Activated CD8-positive, alpha-beta memory T cell treated with anti-CD3 and anti-CD28 coated beads for 36 hours (primary cell): ENCODE results near the gene NPHS1. TPM values are rescaled to one million over a fixed set of nuclear protein-coding genes. Genes with fewer than 3 reads are reported as not detected.
"Not testable (repeated sequence)": the region's sequence is repeated elsewhere in the genome, so short reads cannot be mapped to it uniquely, and the experiment has no call there.

ENCODE experiments used
- CTCF ChIA-PET: fragments of 350-600 bp; sonication (Branson Sonifier 250); formaldehyde crosslinking; loops from one replicate; lab custom pipeline; 2021; ENCODE audit warnings: antibody characterized with exemption; lab: Charles Lee
- POLR2A ChIA-PET: fragments of 350-600 bp; sonication (Branson Sonifier 250); formaldehyde crosslinking; loops from one replicate; lab custom pipeline; 2021; ENCODE audit warnings: antibody characterized with exemption; lab: Charles Lee
- total RNA-seq, 2 experiments: library from RNA; stranded (reverse); gene quantifications; one replicate each; pipeline ENCODE4 v1.2.3, GENCODE V29; 2021

Gene NPHS1
- not detected for total RNA-seq

DNA sequence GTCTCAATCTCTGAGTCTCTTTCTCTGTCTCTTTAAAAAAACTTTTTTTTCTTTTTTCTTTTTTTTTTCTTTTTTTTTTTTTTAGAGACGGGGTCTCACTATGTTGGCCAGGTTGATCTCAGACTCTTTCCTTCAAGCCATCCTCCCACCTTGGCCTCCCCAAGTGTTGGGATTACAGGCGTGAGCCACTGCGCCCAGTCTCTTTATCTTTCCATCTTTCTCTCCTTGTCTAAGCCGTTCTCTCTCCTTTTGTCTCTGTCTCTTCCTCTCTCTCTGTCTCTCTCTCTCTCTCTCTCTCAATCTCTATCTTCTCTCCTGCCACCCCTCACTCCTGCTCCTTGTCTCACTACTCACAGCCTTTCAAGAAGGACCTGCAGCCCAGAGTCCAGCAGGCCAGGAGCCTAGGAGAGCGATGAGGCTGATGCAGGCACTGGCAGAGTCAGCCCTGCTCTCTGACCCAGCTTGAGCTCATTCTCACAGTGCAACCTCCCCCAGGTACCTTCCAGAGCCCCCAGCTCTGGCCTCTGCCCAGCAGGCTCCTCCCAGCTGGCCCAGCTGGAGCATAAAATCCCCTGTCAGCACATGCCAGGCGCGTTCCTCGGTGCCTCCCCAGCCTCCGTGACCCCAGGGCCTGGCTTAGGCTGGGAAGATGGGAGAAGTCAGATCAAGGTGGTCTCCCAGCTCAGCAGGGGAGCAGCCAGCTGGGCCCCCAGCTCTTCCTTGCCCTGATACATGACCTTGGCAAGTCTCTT, at the start of gene NPHS1:
Gene NPHS1 (minus strand): TSS at position 476 of the 752 bp plus-strand sequence. CDS start 667 bp downstream, outside the sequence.
- CTCF ChIA-PET, result no interaction called here
- POLR2A ChIA-PET, result no interaction called here

DNA sequence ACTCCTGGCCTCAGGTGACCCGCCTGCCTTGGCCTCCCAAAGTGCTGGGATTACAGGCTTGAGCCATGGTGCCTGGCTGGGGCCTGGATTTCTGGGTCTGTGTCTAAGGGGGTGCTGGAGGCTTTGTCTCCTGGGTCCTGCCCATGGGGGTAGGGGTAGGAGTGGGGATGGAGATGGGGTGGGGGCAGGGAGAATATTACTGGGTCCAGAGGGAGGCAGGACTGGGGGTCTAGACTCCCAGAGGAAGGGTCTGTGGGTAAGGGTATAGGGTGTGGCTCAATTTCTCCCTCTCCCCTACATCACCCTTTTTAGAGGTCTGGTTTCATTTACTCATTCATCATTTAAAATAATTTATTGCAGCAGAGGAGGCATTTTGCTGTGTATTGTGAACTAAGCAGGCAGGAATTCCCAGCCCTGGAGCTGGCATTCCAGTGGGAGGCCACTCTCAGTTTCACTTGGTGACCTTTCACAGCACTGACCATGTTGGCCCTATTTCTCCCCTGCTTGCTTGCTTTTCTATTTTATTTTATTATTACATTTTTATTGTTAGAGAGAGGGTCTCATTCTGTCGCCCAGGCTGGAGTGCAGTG, 48.8 kb upstream of the NPHS1 start:
- CTCF ChIA-PET, result interaction anchor here (1.0 to 1.6 kb wide), 2 partner anchors 30 to 157 kb away, joined by 5 to 6 read pairs; no protein-coding TSS in a partner anchor
- POLR2A ChIA-PET, result interaction anchor here (0.6 kb wide), 1 partner anchor 29 kb away, joined by 4 read pairs; no protein-coding TSS in a partner anchor

GRCh38 chr19:35899547-35900214, 47.4 kb upstream of the NPHS1 start:
- POLR2A ChIA-PET, result no interaction called here
- CTCF ChIA-PET, result interaction anchor here (1.6 kb wide), 1 partner anchor 32 kb away, joined by 6 read pairs; no protein-coding TSS in a partner anchor

DNA sequence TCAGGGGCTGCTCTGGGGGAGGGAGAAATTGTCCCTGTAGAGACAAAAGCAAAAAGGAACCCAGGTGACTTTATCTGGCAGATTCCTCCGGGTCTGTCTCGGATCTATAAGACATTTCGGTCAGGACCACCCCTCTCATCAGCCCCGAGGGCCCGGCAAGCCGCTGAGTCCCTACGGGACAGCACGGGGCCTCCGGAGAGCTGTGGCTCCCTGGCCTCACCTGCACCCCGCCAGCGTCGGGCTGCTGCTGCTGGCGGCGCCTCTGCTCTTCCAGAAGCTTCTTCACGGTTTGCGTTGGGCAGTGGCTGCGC, 46.1 kb upstream of the NPHS1 start:
- POLR2A ChIA-PET, result interaction anchor here (0.6 kb wide), 3 partner anchors 12 to 180 kb away, joined by 3 to 4 read pairs (median 3); no protein-coding TSS in a partner anchor

DNA sequence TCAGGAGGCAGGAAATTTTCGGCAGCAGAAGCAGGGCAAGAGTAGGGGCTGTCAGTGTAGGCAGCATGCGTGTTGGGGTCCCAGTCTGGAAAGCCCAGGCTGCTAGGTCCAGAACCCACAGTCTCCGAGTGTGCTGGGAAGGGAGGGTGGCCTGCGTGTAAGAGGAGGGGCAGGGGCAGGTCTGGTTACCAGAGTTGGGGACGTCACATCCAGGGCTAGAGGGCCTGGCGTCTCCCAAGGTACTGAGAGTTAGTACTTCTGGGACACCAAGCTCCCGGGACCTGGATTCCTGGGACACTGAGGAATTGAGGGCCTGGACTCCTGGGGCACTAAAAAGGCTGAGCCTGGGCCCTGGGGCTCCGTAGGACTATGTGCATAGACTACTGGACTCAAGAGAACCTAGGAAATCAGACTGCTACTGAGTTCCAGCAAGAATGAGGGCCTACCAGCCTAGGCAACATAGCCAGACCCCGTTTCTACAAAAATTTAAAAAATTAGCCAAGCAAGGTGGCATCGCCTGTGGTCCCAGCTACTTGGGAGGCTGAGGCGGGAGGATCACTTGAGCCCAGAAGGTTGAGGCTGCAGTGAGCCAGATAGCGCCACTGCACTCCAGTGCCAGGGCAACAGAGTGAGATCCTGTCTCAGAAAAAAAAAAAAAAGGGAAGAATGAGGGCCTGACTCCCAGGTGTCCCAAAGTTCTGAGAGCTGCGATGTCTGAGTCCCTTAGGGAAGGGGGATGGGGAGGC, 45.6 kb upstream of the NPHS1 start:
- ChIA-PET CTCF (interaction anchor here (0.5 to 0.9 kb wide), 2 partner anchors 23 to 33 kb away, joined by 3 read pairs; no protein-coding TSS in a partner anchor), POLR2A (interaction anchor here (0.6 kb wide), 2 partner anchors 12 to 179 kb away, joined by 3 read pairs; no protein-coding TSS in a partner anchor)

More for the DNA sequence above, 46.1 kb upstream of the NPHS1 start:
- CTCF ChIA-PET, result interaction anchor here (0.9 kb wide), 1 partner anchor 32 kb away, joined by 3 read pairs; no protein-coding TSS in a partner anchor

GRCh38 chr19:35896643-35897040, 44.3 kb upstream of the NPHS1 start:
- ChIA-PET POLR2A (no interaction called here), CTCF (interaction anchor here (0.5 kb wide), 1 partner anchor 193 kb away, joined by 3 read pairs; no protein-coding TSS in a partner anchor)

DNA sequence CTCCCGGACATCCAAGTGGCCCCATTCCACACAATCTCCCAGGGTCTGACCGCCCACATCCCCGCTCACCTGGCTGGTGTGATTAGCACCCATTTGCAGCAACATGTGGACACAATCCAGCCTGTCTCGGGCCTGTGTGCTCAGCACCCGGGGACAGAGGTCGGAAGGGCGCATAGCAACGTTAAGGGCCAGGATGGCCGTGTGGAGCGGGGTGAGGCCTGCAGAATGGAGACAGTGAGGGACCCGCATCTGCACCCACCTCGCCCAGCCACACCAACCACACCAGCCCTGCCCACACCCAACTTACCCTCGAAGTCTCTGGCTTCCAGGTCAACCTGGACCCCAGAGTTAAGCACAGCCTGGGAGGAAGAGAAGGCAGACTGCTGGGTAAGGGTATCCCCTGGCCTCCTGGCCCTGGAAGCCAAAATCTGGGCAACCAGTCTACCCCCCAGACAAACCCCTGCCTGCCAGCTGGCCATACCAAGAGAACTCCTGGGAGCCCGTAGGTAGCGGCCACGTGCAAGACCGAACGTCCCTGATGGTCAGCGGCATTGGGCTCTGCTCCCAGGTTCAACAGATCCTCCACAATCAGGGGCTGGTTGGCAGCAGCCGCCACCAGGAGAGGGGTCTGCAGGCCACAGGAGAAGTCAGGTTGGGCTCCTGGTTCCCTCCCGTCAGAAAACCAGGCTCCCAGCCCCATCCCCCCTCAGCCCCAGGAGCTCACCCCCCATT, 43.8 kb upstream of the NPHS1 start:
- ChIA-PET POLR2A (no interaction called here), CTCF (interaction anchor here (0.5 to 1.0 kb wide), 2 partner anchors 76 to 192 kb away, joined by 3 read pairs; no protein-coding TSS in a partner anchor)

DNA sequence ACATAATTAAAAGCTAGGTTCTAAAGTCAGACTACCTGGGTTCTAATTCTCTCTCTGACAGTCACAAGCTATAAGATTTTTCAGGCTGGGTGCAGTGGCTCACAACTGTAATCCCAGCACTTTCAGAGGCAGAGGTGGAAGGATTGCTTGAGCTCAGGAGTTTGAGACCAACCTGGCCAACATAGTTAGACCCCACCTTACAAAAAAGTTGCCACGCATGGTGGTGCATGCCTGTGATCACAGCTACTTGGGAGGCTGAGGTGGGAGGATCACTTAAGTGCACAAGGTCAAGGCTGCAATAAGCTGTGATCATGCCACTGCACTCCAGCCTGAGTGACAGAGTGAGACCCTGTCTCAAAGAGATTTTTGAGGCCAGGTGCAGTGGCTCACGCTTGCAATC, 42.0 kb upstream of the NPHS1 start:
- ChIA-PET POLR2A (interaction anchor here (0.8 kb wide), 1 partner anchor 11 kb away, joined by 4 read pairs; no protein-coding TSS in a partner anchor), CTCF (interaction anchor here (0.9 to 1.5 kb wide), 3 partner anchors 11 to 202 kb away, joined by 3 to 4 read pairs (median 4); no protein-coding TSS in a partner anchor)

GRCh38 chr19:35891819-35892218, 39.5 kb upstream of the NPHS1 start:
- CTCF ChIA-PET, result interaction anchor here (1.4 kb wide), 1 partner anchor 9 kb away, joined by 7 read pairs; no protein-coding TSS in a partner anchor
- POLR2A ChIA-PET, result not testable (repeated sequence)

DNA sequence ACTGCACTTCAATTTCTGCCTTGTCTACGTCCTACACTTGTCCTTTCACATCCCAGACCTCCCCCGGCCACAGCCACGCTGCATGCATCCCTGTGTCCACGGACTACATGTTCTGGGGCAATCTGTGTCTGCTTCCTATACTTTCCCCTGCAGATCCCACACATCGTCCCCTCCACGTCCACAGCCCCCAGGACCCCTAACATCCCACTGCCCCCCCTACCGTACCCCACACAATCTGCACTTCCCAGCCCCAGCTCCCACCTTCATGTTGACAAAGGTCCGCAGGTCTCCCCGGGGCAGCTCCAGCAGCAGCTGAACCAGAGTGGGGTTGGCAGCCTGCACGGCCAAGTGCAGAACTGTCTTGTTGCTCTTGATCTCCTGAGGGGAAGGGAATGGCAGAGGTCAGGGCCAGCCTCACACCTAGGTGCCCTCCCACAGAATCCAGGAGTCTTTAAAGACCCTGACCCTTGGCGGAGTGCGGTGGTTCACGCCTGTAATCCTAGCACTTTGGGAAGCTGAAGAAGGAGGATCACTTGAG, 37.9 kb upstream of the NPHS1 start:
- ChIA-PET CTCF (no interaction called here), POLR2A (interaction anchor here (0.6 kb wide), 1 partner anchor 40 kb away, joined by 4 read pairs; no protein-coding TSS in a partner anchor)

GRCh38 chr19:35889370-35890112, 37.2 kb upstream of the NPHS1 start:
- ChIA-PET POLR2A (interaction anchor here (0.6 kb wide), 1 partner anchor 117 kb away, joined by 3 read pairs; no protein-coding TSS in a partner anchor), CTCF (interaction anchor here (0.6 to 1.2 kb wide), 2 partner anchors 59 to 117 kb away, joined by 3 read pairs; no protein-coding TSS in a partner anchor)

- POLR2A ChIA-PET, result no interaction called here
- CTCF ChIA-PET, result interaction anchor here (1.0 to 1.2 kb wide), 2 partner anchors 43 to 60 kb away, joined by 3 to 4 read pairs; no protein-coding TSS in a partner anchor
Measured at GRCh38 chr19:35888398-35888797, 36.1 kb upstream of the NPHS1 start.

DNA sequence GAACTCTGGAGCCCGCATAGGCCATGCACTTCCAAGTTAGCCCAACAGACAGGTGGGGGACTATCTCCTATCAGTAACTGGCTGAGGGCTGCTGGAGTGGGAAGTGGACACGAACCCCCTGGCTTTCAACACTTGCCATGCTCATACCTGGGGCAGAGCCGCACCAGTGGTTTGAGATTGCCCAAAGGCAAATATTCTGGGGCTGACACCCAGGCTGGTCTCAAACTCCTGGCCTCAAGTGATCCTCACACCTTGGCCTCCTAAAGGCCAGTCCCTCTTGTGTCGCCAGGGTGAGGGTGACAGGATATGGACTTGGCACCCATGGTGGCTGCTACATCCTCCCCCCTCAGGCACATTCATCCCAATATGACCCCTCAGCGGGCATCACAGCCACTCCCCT, 34.9 kb upstream of the NPHS1 start:
- CTCF ChIA-PET, result interaction anchor here (1.0 kb wide), 1 partner anchor 44 kb away, joined by 4 read pairs; no protein-coding TSS in a partner anchor
- POLR2A ChIA-PET, result no interaction called here

GRCh38 chr19:35885904-35886303, 33.6 kb upstream of the NPHS1 start:
- CTCF ChIA-PET, result interaction anchor here (0.6 kb wide), 1 partner anchor 723 kb away, joined by 3 read pairs; no protein-coding TSS in a partner anchor
- POLR2A ChIA-PET, result interaction anchor here (0.6 to 1.0 kb wide), 4 partner anchors 13 to 191 kb away, joined by 3 read pairs; no protein-coding TSS in a partner anchor

DNA sequence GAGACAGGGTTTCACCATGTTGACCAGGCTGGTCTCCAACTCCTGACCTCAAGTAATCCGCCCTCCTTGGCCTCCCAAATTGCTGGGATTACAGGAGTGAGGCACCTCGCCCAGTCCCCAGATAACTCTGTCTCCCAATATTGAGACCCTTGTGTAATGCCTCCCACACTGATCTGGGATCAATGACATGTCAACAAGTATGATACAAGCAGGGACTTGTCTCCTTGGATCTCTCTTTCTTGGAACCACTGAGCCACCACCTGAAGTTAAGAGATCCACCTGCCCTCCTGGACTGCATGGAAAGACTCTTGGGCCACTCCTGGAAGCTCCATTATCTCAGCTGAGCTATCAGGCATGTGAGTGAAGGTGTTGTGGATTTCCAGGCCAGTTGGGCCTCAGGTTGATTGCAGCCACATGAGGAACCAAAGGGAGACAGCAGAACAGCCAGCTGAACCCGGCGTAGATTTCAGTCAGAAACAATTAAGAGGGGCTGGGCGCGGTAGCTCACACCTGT, 33.0 kb upstream of the NPHS1 start:
- ChIA-PET POLR2A (interaction anchor here (0.6 to 1.0 kb wide), 2 partner anchors 46 to 191 kb away, joined by 3 read pairs; no protein-coding TSS in a partner anchor), CTCF (interaction anchor here (0.6 kb wide), 1 partner anchor 722 kb away, joined by 3 read pairs; no protein-coding TSS in a partner anchor)

GRCh38 chr19:35883882-35884281, 31.6 kb upstream of the NPHS1 start:
- CTCF ChIA-PET, result interaction anchor here (0.8 to 4.6 kb wide), 8 partner anchors 8 to 51 kb away, joined by 3 to 19 read pairs (median 4); no protein-coding TSS in a partner anchor
- POLR2A ChIA-PET, result interaction anchor here (0.6 to 1.6 kb wide), 5 partner anchors 10 to 136 kb away, joined by 3 to 10 read pairs (median 5); no protein-coding TSS in a partner anchor
